Measurements from ENCODE around the gene RALGAPB.

RALGAPB gene

GRCh38 chr20:38551056-38551626 lies 78.5 kb downstream of the RALGAPB start:
- Histone ChIP-seq H3K27me3 (ENCODE audit: low read depth, low read length) (no peaks in the 10 kb centered on the region), H3K9me3 (ENCODE audit: control insufficient read depth in 1 of 2, low read length in 2 of 2) (no peaks in the 10 kb centered on the region), H3K36me3 (ENCODE audit: control insufficient read depth in 1 of 2, insufficient read depth in 2 of 2, low read length in 2 of 2) (peaks cover 63 to 82% of the 10 kb centered on the region in 2 donors), H3K4me3 (ENCODE audit: low read depth in 1 of 2, low read length in 2 of 2) (no peak overlapping the region), H3K27ac (ENCODE audit: low read length) (no peak overlapping the region), H3K4me1 (ENCODE audit: control insufficient read depth in 1 of 2, insufficient read depth in 2 of 2, low read length in 2 of 2) (no peaks in the 10 kb centered on the region)

- H3K4me3 ChIP-seq (ENCODE audit: low read depth in 1 of 2, low read length in 2 of 2) = no peak overlapping the region
- no peaks in the 10 kb centered on the region for H3K27me3 ChIP-seq (ENCODE audit: low read depth, low read length)
- no peaks in the 10 kb centered on the region for H3K4me1 ChIP-seq (ENCODE audit: control insufficient read depth in 1 of 2, insufficient read depth in 2 of 2, low read length in 2 of 2)
- no peak overlapping the region for H3K27ac ChIP-seq (ENCODE audit: low read length)
- H3K9me3 ChIP-seq (ENCODE audit: control insufficient read depth in 1 of 2, low read length in 2 of 2) = no peaks in the 10 kb centered on the region
- peaks cover 62 to 81% of the 10 kb centered on the region in 2 donors for H3K36me3 ChIP-seq (ENCODE audit: control insufficient read depth in 1 of 2, insufficient read depth in 2 of 2, low read length in 2 of 2)
Measured at GRCh38 chr20:38554986-38555385, 82.3 kb downstream of the RALGAPB start.

- no peaks in the 10 kb centered on the region for H3K9me3 ChIP-seq (ENCODE audit: control insufficient read depth in 1 of 2, low read length in 2 of 2)
- H3K27ac ChIP-seq (ENCODE audit: low read length) = no peak overlapping the region
- no peaks in the 10 kb centered on the region for H3K27me3 ChIP-seq (ENCODE audit: low read depth, low read length)
- H3K36me3 ChIP-seq (ENCODE audit: control insufficient read depth in 1 of 2, insufficient read depth in 2 of 2, low read length in 2 of 2) = peaks cover 66 to 83% of the 10 kb centered on the region in 2 donors
- H3K4me1 ChIP-seq (ENCODE audit: control insufficient read depth in 1 of 2, insufficient read depth in 2 of 2, low read length in 2 of 2) = no peaks in the 10 kb centered on the region
- H3K4me3 ChIP-seq (ENCODE audit: low read depth in 1 of 2, low read length in 2 of 2) = no peak overlapping the region
Measured at GRCh38 chr20:38555395-38555794, 82.8 kb downstream of the RALGAPB start.

GRCh38 chr20:38557174-38557573 lies 84.5 kb downstream of the RALGAPB start:
- no peaks in the 10 kb centered on the region for H3K9me3 ChIP-seq (ENCODE audit: control insufficient read depth in 1 of 2, low read length in 2 of 2)
- no peaks in the 10 kb centered on the region for H3K27me3 ChIP-seq (ENCODE audit: low read depth, low read length)
- H3K36me3 ChIP-seq (ENCODE audit: control insufficient read depth in 1 of 2, insufficient read depth in 2 of 2, low read length in 2 of 2) = peaks cover 59 to 82% of the 10 kb centered on the region in 2 donors
- H3K4me3 ChIP-seq (ENCODE audit: low read depth in 1 of 2, low read length in 2 of 2) = no peak overlapping the region
- H3K4me1 ChIP-seq (ENCODE audit: control insufficient read depth in 1 of 2, insufficient read depth in 2 of 2, low read length in 2 of 2) = no peaks in the 10 kb centered on the region
- H3K27ac ChIP-seq (ENCODE audit: low read length) = no peak overlapping the region

- H3K9me3 ChIP-seq (ENCODE audit: control insufficient read depth in 1 of 2, low read length in 2 of 2) = no peaks in the 10 kb centered on the region
- peaks cover 52 to 79% of the 10 kb centered on the region in 2 donors for H3K36me3 ChIP-seq (ENCODE audit: control insufficient read depth in 1 of 2, insufficient read depth in 2 of 2, low read length in 2 of 2)
- no peaks in the 10 kb centered on the region for H3K27me3 ChIP-seq (ENCODE audit: low read depth, low read length)
- H3K4me1 ChIP-seq (ENCODE audit: control insufficient read depth in 1 of 2, insufficient read depth in 2 of 2, low read length in 2 of 2) = no peaks in the 10 kb centered on the region
- no peak overlapping the region for H3K27ac ChIP-seq (ENCODE audit: low read length)
- H3K4me3 ChIP-seq (ENCODE audit: low read depth in 1 of 2, low read length in 2 of 2) = no peak overlapping the region
Measured at GRCh38 chr20:38558596-38559360, 86.1 kb downstream of the RALGAPB start.

GRCh38 chr20:38559764-38560163 lies 87.1 kb downstream of the RALGAPB start:
- Histone ChIP-seq H3K4me1 (ENCODE audit: control insufficient read depth in 1 of 2, insufficient read depth in 2 of 2, low read length in 2 of 2) (no peaks in the 10 kb centered on the region), H3K4me3 (ENCODE audit: low read depth in 1 of 2, low read length in 2 of 2) (no peak overlapping the region), H3K36me3 (ENCODE audit: control insufficient read depth in 1 of 2, insufficient read depth in 2 of 2, low read length in 2 of 2) (peaks cover 44 to 78% of the 10 kb centered on the region in 2 donors), H3K27ac (ENCODE audit: low read length) (no peak overlapping the region), H3K9me3 (ENCODE audit: control insufficient read depth in 1 of 2, low read length in 2 of 2) (no peaks in the 10 kb centered on the region), H3K27me3 (ENCODE audit: low read depth, low read length) (no peaks in the 10 kb centered on the region)

GRCh38 chr20:38563802-38564431 lies 91.3 kb downstream of the RALGAPB start:
- no peak overlapping the region for H3K27ac ChIP-seq (ENCODE audit: low read length)
- no peaks in the 10 kb centered on the region for H3K4me1 ChIP-seq (ENCODE audit: control insufficient read depth in 1 of 2, insufficient read depth in 2 of 2, low read length in 2 of 2)
- no peaks in the 10 kb centered on the region for H3K27me3 ChIP-seq (ENCODE audit: low read depth, low read length)
- H3K36me3 ChIP-seq (ENCODE audit: control insufficient read depth in 1 of 2, insufficient read depth in 2 of 2, low read length in 2 of 2) = peaks cover 40 to 77% of the 10 kb centered on the region in 2 donors
- H3K9me3 ChIP-seq (ENCODE audit: control insufficient read depth in 1 of 2, low read length in 2 of 2) = no peaks in the 10 kb centered on the region
- H3K4me3 ChIP-seq (ENCODE audit: low read depth in 1 of 2, low read length in 2 of 2) = no peak overlapping the region

- H3K4me1 ChIP-seq (ENCODE audit: control insufficient read depth in 1 of 2, insufficient read depth in 2 of 2, low read length in 2 of 2) = no peaks in the 10 kb centered on the region
- H3K9me3 ChIP-seq (ENCODE audit: control insufficient read depth in 1 of 2, low read length in 2 of 2) = no peaks in the 10 kb centered on the region
- no peak overlapping the region for H3K27ac ChIP-seq (ENCODE audit: low read length)
- peaks cover 42 to 77% of the 10 kb centered on the region in 2 donors for H3K36me3 ChIP-seq (ENCODE audit: control insufficient read depth in 1 of 2, insufficient read depth in 2 of 2, low read length in 2 of 2)
- H3K27me3 ChIP-seq (ENCODE audit: low read depth, low read length) = no peaks in the 10 kb centered on the region
- H3K4me3 ChIP-seq (ENCODE audit: low read depth in 1 of 2, low read length in 2 of 2) = no peak overlapping the region
Measured at GRCh38 chr20:38564680-38565079, 92.0 kb downstream of the RALGAPB start.

- Histone ChIP-seq H3K36me3 (ENCODE audit: control insufficient read depth in 1 of 2, insufficient read depth in 2 of 2, low read length in 2 of 2) (peaks cover 42 to 69% of the 10 kb centered on the region in 2 donors), H3K9me3 (ENCODE audit: control insufficient read depth in 1 of 2, low read length in 2 of 2) (no peaks in the 10 kb centered on the region), H3K4me3 (ENCODE audit: low read depth in 1 of 2, low read length in 2 of 2) (no peak overlapping the region), H3K27ac (ENCODE audit: low read length) (no peak overlapping the region), H3K27me3 (ENCODE audit: low read depth, low read length) (no peaks in the 10 kb centered on the region), H3K4me1 (ENCODE audit: control insufficient read depth in 1 of 2, insufficient read depth in 2 of 2, low read length in 2 of 2) (no peaks in the 10 kb centered on the region)
Measured at GRCh38 chr20:38566036-38566598, 93.5 kb downstream of the RALGAPB start.

- peaks cover 53 to 61% of the 10 kb centered on the region in 2 donors for H3K36me3 ChIP-seq (ENCODE audit: control insufficient read depth in 1 of 2, insufficient read depth in 2 of 2, low read length in 2 of 2)
- H3K4me1 ChIP-seq (ENCODE audit: control insufficient read depth in 1 of 2, insufficient read depth in 2 of 2, low read length in 2 of 2) = no peaks in the 10 kb centered on the region
- no peaks in the 10 kb centered on the region for H3K9me3 ChIP-seq (ENCODE audit: control insufficient read depth in 1 of 2, low read length in 2 of 2)
Measured at GRCh38 chr20:38569747-38570525, 97.3 kb downstream of the RALGAPB start.

GRCh38 chr20:38573413-38573812 lies 100.8 kb downstream of the RALGAPB start:
- peaks cover 54 to 66% of the 10 kb centered on the region in 2 donors for H3K36me3 ChIP-seq (ENCODE audit: control insufficient read depth in 1 of 2, insufficient read depth in 2 of 2, low read length in 2 of 2)
- H3K4me1 ChIP-seq (ENCODE audit: control insufficient read depth in 1 of 2, insufficient read depth in 2 of 2, low read length in 2 of 2) = no peaks in the 10 kb centered on the region
- no peak overlapping the region for H3K27ac ChIP-seq (ENCODE audit: low read length)

More at GRCh38 chr20:38569747-38570525, 97.3 kb downstream of the RALGAPB start:
- Histone ChIP-seq H3K27me3 (ENCODE audit: low read depth, low read length) (no peaks in the 10 kb centered on the region), H3K27ac (ENCODE audit: low read length) (no peak overlapping the region), H3K4me3 (ENCODE audit: low read depth in 1 of 2, low read length in 2 of 2) (no peak overlapping the region)

More at GRCh38 chr20:38573413-38573812, 100.8 kb downstream of the RALGAPB start:
- Histone ChIP-seq H3K27me3 (ENCODE audit: low read depth, low read length) (no peaks in the 10 kb centered on the region), H3K4me3 (ENCODE audit: low read depth in 1 of 2, low read length in 2 of 2) (no peak overlapping the region), H3K9me3 (ENCODE audit: control insufficient read depth in 1 of 2, low read length in 2 of 2) (no peaks in the 10 kb centered on the region)
